Measurements from ENCODE around the gene MAML2. TPM values are rescaled to one million over a fixed set of nuclear protein-coding genes. Genes with fewer than 3 reads are reported as not detected.

Gene MAML2
- total and polyA plus RNA-seq, 2 experiments from 2014 or later: 2.0 to 7.1 TPM

DNA sequence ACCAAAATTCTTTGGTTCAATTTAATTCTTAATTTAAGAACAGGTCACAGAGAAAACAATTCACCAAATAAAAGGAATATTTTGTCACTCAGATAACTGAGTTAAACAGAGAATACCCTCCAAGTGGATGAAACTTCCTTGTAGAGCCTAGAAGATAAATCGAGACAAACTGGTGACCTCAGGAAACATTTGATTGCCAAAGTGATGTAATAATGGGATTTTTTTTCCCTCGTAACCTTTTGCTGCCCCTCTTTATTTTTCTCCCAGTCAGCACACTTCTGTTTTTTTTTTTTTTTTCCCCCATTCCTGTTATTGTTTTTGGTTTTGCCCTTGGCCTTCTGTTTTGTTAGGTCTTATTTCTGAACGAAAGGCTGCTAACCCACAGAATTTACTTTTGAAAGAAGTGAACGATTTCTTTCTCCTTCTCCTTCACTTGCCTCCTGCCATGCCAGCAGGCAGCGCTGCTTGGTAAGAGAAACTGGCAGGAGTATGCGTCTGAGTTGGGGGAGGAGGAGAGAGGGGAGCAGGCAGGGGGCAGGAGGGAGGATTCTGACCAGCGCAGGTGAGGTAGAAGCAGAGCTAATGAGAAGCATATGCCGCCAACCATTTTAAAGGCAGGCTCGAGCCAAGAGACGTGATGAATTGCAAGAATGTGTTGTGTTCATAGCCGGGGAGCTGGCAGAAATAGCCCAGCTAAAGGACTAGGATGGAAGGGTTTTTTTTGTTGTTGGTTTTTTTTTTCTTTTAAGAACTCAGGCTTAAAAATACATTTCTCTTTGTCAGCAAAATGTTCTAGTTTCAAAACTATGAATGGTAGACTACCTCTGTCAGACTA is 297.2 kb downstream of the MAML2 start (continued):
- TF ChIP-seq, protein P1, sequence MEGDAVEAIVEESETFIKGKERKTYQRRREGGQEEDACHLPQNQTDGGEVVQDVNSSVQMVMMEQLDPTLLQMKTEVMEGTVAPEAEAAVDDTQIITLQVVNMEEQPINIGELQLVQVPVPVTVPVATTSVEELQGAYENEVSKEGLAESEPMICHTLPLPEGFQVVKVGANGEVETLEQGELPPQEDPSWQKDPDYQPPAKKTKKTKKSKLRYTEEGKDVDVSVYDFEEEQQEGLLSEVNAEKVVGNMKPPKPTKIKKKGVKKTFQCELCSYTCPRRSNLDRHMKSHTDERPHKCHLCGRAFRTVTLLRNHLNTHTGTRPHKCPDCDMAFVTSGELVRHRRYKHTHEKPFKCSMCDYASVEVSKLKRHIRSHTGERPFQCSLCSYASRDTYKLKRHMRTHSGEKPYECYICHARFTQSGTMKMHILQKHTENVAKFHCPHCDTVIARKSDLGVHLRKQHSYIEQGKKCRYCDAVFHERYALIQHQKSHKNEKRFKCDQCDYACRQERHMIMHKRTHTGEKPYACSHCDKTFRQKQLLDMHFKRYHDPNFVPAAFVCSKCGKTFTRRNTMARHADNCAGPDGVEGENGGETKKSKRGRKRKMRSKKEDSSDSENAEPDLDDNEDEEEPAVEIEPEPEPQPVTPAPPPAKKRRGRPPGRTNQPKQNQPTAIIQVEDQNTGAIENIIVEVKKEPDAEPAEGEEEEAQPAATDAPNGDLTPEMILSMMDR (conservative IDR thresholded peaks at IDR 0.05; ENCODE audit: low read depth in 2 of 2): peak; percentile 59 to 86
- TF ChIP-seq EZH2 (IDR thresholded peaks at IDR 0.05; ENCODE audit: low read depth, unreplicated experiment): no peak
- no peak for TF ChIP-seq POLR2AphosphoS5 (IDR thresholded peaks at IDR 0.05; ENCODE audit: low read depth)

DNA sequence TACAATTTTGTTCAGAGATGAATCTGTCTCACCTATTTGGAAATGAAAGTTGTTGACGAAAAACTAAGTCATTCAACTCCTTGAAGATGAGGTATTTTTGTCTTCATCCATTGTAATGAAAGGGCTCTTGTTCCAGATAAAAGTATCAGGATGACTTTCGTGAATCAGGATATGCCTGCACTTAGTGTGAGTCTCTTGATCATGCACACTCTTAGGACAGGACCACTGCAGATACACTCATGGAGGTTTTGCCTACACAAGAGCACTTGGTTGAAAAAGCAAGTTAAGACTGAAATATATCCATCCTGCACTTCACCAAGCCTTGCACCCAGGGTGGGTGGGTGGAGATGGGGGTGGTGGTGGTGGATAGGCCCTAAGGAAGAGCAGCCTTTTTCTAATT is 298.2 kb downstream of the MAML2 start:
- peaks cover 23% of the 10 kb centered on the region for H3K4me1 Mint-ChIP-seq
- Histone ChIP-seq H3K27me3 (ENCODE audit: insufficient read depth) (no peaks in the 10 kb centered on the region), H3K27ac (ENCODE audit: low read depth) (no peak overlapping the region), H3K4me1 (ENCODE audit: insufficient read depth) (peaks cover 13% of the 10 kb centered on the region), H3K4me2 (no peak overlapping the region), H3K36me3 (ENCODE audit: insufficient read depth) (no peaks in the 10 kb centered on the region), H3K4me3 (no peak overlapping the region), H3F3A (replicated peaks; ENCODE audit: low read depth) (no peaks in the 10 kb centered on the region), H4K20me1 (replicated peaks; ENCODE audit: insufficient read depth) (no peaks in the 10 kb centered on the region), H2AFZ (no peak overlapping the region), H3K9me2 (ENCODE audit: insufficient read depth) (peaks cover 4% of the 10 kb centered on the region; the same call in 1 of the 2 replicates), H3K79me2 (replicated peaks; ENCODE audit: insufficient read depth) (no peaks in the 10 kb centered on the region)
- no peak for DNase-seq (ENCODE audit: low spot score)
- peaks cover 3% of the 10 kb centered on the region; the same call in 1 of the 3 replicates for H3K9me3 Mint-ChIP-seq
- H3K27me3 Mint-ChIP-seq (ENCODE audit: insufficient read depth, low read depth, poor library complexity): peaks cover 7% of the 10 kb centered on the region
- H3K4me3 Mint-ChIP-seq: no peak overlapping the region
- TF ChIP-seq POLR2AphosphoS5 (IDR thresholded peaks at IDR 0.05; ENCODE audit: low read depth) (no peak), ZNF331 (CRISPR knock-in tag; IDR thresholded peaks at IDR 0.05; ENCODE audit: low read depth) (no peak)
- no peak for ATAC-seq
- H3K36me3 Mint-ChIP-seq (ENCODE audit: low read depth): no peaks in the 10 kb centered on the region; the same call in 2 of the 3 replicates
- no peak overlapping the region for H3K27ac Mint-ChIP-seq

DNA sequence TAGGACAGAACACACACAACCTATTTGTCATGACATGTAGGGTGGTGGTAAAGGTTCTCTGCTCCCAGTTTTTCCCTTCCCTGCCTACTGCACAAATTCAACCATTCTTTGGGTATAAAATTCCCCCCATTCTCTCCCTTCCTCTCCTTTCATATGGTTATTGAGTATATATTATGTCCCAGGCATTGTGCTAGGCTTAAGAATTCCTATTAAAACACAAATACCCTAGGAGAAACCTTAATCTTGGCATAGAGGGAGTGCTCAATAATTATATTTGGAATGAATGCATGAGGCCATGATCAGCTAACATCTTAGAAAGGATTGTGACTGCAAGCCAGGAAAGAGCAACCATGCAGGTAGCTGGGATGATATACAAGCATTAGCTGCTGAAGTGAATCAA is 298.7 kb downstream of the MAML2 start:
- Histone ChIP-seq H3K27me3 (ENCODE audit: insufficient read depth) (no peaks in the 10 kb centered on the region), H3F3A (replicated peaks; ENCODE audit: low read depth) (no peaks in the 10 kb centered on the region), H3K79me2 (replicated peaks; ENCODE audit: insufficient read depth) (no peaks in the 10 kb centered on the region), H3K4me3 (no peak overlapping the region), H3K27ac (ENCODE audit: low read depth) (no peak overlapping the region), H3K4me2 (no peak overlapping the region), H4K20me1 (replicated peaks; ENCODE audit: insufficient read depth) (no peaks in the 10 kb centered on the region), H3K36me3 (ENCODE audit: insufficient read depth) (no peaks in the 10 kb centered on the region), H2AFZ (no peak overlapping the region), H3K4me1 (ENCODE audit: insufficient read depth) (peaks cover 13% of the 10 kb centered on the region), H3K9me2 (ENCODE audit: insufficient read depth) (peaks cover 4% of the 10 kb centered on the region; the same call in 1 of the 2 replicates)
- DNase-seq (ENCODE audit: low spot score): no peak
- Mint-ChIP-seq H3K9me3 (peaks cover 3% of the 10 kb centered on the region; the same call in 1 of the 3 replicates), H3K36me3 (ENCODE audit: low read depth) (no peaks in the 10 kb centered on the region; the same call in 2 of the 3 replicates), H3K27me3 (ENCODE audit: insufficient read depth, low read depth, poor library complexity) (peaks cover 7% of the 10 kb centered on the region), H3K4me1 (peaks cover 23% of the 10 kb centered on the region), H3K27ac (no peak overlapping the region), H3K4me3 (no peak overlapping the region)
- no peak for ATAC-seq
- TF ChIP-seq STAT1 (IDR thresholded peaks at IDR 0.05; ENCODE audit: unreplicated experiment) (no peak), CREB1 (CRISPR knock-in tag; IDR thresholded peaks at IDR 0.05; ENCODE audit: low read depth) (no peak), ZNF114 (CRISPR knock-in tag; IDR thresholded peaks at IDR 0.05) (no peak), EZH2 (IDR thresholded peaks at IDR 0.05; ENCODE audit: low read depth, unreplicated experiment) (no peak)

All from GM23338 (cell line).